ENCODE measurements around the gene ADAMTS17. TPM values are rescaled to one million over a fixed set of nuclear protein-coding genes. Genes with fewer than 3 reads are reported as not detected.

Gene ADAMTS17
- total RNA-seq, 4 donors from 2014 or later, result 6.0 to 17.6 (median 8.2) TPM

- in situ Hi-C loops (cut with MboI; ENCODE audit: low pct_ligation_motif_present in 1 of 4, low pct_unique_long_range_greater_than_20kb in 1 of 4, low sequenced_read_pairs in 3 of 4) (no loop called here), intact Hi-C loops (cut with DNase I; ENCODE audit: low total_unique reads) (no loop called here)
- H3K27me3 ChIP-seq, result no peaks in the 10 kb centered on the region
- no peaks in the 10 kb centered on the region for H3K9me3 ChIP-seq
- no peak overlapping the region for H3K4me3 ChIP-seq
- 83 to 88% methylated on average over 9 to 14 of the region's 14 CpGs for WGBS, 2 donors (ENCODE audit: low coverage in 1 of 2)
- H3K4me1 ChIP-seq, result peaks cover 0 to 9% (median 0%) of the 10 kb centered on the region in 4 donors
- no peaks in the 10 kb centered on the region for H3K36me3 ChIP-seq
- no peak overlapping the region for H3K27ac ChIP-seq
- no peak for DNase-seq
- TF ChIP-seq CTCF (IDR thresholded peaks at IDR 0.05) (no peak), POLR2A (IDR thresholded peaks at IDR 0.05) (no peak), EP300 (IDR thresholded peaks at IDR 0.05; ENCODE audit: low read depth) (no peak), POLR2AphosphoS5 (IDR thresholded peaks at IDR 0.05) (no peak)
Observed at GRCh38 chr15:100220058-100220768, 121.6 kb downstream of the ADAMTS17 start.

GRCh38 chr15:100218434-100218833 is 123.3 kb downstream of the ADAMTS17 start:
- in situ Hi-C loops (cut with MboI; ENCODE audit: low pct_ligation_motif_present in 1 of 4, low pct_unique_long_range_greater_than_20kb in 1 of 4, low sequenced_read_pairs in 3 of 4), result no loop called here
- no peaks in the 10 kb centered on the region for H3K9me3 ChIP-seq

GRCh38 chr15:100216182-100216581 is 125.6 kb downstream of the ADAMTS17 start:
- no peak overlapping the region for H3K4me3 ChIP-seq
- no peaks in the 10 kb centered on the region for H3K27me3 ChIP-seq
- no peaks in the 10 kb centered on the region for H3K36me3 ChIP-seq
- no peak overlapping the region for H3K27ac ChIP-seq
- no peaks in the 10 kb centered on the region for H3K9me3 ChIP-seq
- H3K4me1 ChIP-seq, result peaks cover 5 to 34% (median 12%) of the 10 kb centered on the region in 4 donors
- DNase-seq, result no peak
- WGBS, 2 donors (ENCODE audit: low coverage in 1 of 2), result 86 to 89% methylated on average over 4 to 8 of the region's 8 CpGs
- TF ChIP-seq EP300 (IDR thresholded peaks at IDR 0.05; ENCODE audit: low read depth), result no peak
- no peak for TF ChIP-seq POLR2AphosphoS5 (IDR thresholded peaks at IDR 0.05)
- no peak for TF ChIP-seq POLR2A (IDR thresholded peaks at IDR 0.05)
- no peak for TF ChIP-seq CTCF (IDR thresholded peaks at IDR 0.05)
- in situ Hi-C loops (cut with MboI; ENCODE audit: low pct_ligation_motif_present in 1 of 4, low pct_unique_long_range_greater_than_20kb in 1 of 4, low sequenced_read_pairs in 3 of 4), result no loop called here
- intact Hi-C loops (cut with DNase I; ENCODE audit: low total_unique reads), result no loop called here

More at GRCh38 chr15:100218434-100218833, 123.3 kb downstream of the ADAMTS17 start:
- no peaks in the 10 kb centered on the region for H3K27me3 ChIP-seq
- no peak overlapping the region for H3K4me3 ChIP-seq
- WGBS, 2 donors (ENCODE audit: low coverage in 1 of 2), result 60 to 68% methylated on average over 5 of the region's 5 CpGs
- H3K4me1 ChIP-seq, result peaks cover 0 to 11% (median 0%) of the 10 kb centered on the region in 4 donors
- no peak for DNase-seq
- no peak overlapping the region for H3K27ac ChIP-seq
- TF ChIP-seq CTCF (IDR thresholded peaks at IDR 0.05) (no peak), EP300 (IDR thresholded peaks at IDR 0.05; ENCODE audit: low read depth) (no peak), POLR2A (IDR thresholded peaks at IDR 0.05) (no peak), POLR2AphosphoS5 (IDR thresholded peaks at IDR 0.05) (no peak)
- H3K36me3 ChIP-seq, result no peaks in the 10 kb centered on the region
- intact Hi-C loops (cut with DNase I; ENCODE audit: low total_unique reads), result no loop called here

- H3K9me3 ChIP-seq, result no peaks in the 10 kb centered on the region
- H3K27me3 ChIP-seq, result no peaks in the 10 kb centered on the region
- no peak for DNase-seq
- intact Hi-C loops (cut with DNase I; ENCODE audit: low total_unique reads) (no loop called here), in situ Hi-C loops (cut with MboI; ENCODE audit: low pct_ligation_motif_present in 1 of 4, low pct_unique_long_range_greater_than_20kb in 1 of 4, low sequenced_read_pairs in 3 of 4) (no loop called here)
- no peaks in the 10 kb centered on the region for H3K36me3 ChIP-seq
- H3K4me3 ChIP-seq, result no peak overlapping the region
- 79 to 100% methylated on average over 1 to 3 of the region's 3 CpGs for WGBS, 2 donors (ENCODE audit: low coverage in 1 of 2)
- peaks cover 5 to 37% (median 12%) of the 10 kb centered on the region in 4 donors for H3K4me1 ChIP-seq
- no peak overlapping the region for H3K27ac ChIP-seq
- TF ChIP-seq POLR2A (IDR thresholded peaks at IDR 0.05) (no peak), CTCF (IDR thresholded peaks at IDR 0.05) (no peak), POLR2AphosphoS5 (IDR thresholded peaks at IDR 0.05) (no peak), EP300 (IDR thresholded peaks at IDR 0.05; ENCODE audit: low read depth) (no peak)
Observed at GRCh38 chr15:100215843-100216169, 126.0 kb downstream of the ADAMTS17 start.
